ENCODE results near the gene KCNK13.

GRCh38 chr14:90034156-90034555 lies 27.6 kb upstream of the KCNK13 start:
- TF ChIP-seq CTCF (optimal IDR thresholded peaks at IDR 0.05 in 1 of 3, IDR thresholded peaks at IDR 0.05 in 1 of 3, conservative IDR thresholded peaks at IDR 0.05 in 1 of 3; ENCODE audit: extremely low read depth in 1 of 3, insufficient read depth in 2 of 3, low read length in 3 of 3), result no peak
- no peak for TF ChIP-seq EZH2 (IDR thresholded peaks at IDR 0.05; ENCODE audit: low read length)
